Stimulated activated CD8-positive, alpha-beta memory T cell treated with anti-CD3 and anti-CD28 coated beads, Interleukin-4, amount 100 ng/mL, for 1 hour (primary cell): ENCODE data around the gene HMGCS1.
"Not testable (repeated sequence)": the region's sequence is repeated elsewhere in the genome, so short reads cannot be mapped to it uniquely, and the experiment has no call there.

Experiments
- DNase-seq, 2 donors: peaks; one replicate each; pipeline ENCODE4 v3.0.0-alpha.2; 2020; ENCODE audit warnings: low read depth in 2 of 2, low spot score in 1 of 2

HMGCS1 gene

DNA sequence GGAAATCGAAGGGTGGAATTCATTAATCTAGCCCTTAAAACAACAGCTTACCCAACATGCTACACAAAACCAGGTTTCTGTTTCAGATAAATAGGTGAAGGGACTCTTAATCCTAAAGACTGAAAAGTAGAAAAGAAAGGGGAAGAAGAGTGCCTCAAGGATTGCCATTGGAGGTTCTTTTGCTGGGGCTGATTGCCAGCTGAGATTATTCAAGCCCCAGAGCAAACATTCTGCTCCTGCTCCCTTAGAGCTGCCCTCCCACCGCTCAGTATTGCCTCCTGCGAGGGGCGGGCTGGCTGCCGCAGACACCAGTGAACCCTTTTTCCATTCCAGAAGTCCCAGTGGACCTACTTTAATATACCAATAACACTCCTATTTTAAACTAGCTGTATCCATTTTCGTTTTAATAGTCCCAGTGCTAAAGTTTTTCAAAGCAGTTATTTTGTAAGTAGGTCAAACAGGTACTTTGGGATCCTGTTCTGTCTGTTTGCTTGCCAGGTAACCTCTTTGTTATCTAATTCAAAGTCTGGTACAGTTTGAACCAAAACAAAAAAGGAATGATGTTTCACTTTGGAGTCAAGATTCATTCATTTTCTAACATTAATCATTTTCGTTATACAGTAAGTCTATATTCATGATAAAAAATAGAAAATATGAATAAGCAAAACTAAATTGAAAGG, 38.6 kb downstream of the HMGCS1 start:
- DNase-seq = no peak

DNA sequence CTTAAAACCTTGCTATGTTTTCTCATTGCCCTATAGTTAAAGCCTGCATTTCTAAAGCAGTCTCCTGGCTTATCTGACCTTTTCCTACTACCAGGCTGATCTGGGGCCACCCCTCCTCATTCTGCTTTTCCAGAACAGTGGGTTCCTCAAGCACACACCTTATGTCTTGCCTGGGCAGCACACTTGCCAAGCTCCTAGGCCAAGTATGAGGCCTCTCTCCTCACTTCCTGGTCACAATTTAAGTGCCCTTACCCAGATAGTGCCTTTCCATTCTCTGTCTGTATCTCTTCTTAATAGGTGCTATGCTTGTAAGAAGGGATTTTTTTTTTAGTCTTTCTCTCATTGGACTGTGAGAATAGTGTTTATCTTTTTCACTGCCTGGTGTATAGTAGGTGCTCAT, 39.7 kb downstream of the HMGCS1 start:
- no peak for DNase-seq

DNA sequence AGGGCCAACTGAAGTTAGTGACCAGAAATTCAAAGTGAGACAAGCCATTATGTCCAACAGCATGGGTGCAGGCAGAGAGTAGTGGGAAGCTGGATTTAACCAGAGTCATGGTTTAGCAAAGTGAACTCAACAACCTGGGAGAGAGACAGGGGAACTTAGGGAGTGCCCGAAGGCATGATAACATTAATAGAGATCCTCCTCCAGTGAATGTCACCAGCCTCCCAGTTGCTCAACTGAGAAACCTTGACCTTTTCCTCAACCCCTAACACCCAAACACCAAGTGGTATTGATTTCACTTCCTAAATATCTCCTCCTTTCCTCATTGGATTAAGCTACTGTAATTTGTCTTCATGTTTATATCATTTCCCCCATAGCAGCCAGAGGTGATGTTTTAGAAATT, 42.6 kb downstream of the HMGCS1 start:
- DNase-seq = no peak

DNA sequence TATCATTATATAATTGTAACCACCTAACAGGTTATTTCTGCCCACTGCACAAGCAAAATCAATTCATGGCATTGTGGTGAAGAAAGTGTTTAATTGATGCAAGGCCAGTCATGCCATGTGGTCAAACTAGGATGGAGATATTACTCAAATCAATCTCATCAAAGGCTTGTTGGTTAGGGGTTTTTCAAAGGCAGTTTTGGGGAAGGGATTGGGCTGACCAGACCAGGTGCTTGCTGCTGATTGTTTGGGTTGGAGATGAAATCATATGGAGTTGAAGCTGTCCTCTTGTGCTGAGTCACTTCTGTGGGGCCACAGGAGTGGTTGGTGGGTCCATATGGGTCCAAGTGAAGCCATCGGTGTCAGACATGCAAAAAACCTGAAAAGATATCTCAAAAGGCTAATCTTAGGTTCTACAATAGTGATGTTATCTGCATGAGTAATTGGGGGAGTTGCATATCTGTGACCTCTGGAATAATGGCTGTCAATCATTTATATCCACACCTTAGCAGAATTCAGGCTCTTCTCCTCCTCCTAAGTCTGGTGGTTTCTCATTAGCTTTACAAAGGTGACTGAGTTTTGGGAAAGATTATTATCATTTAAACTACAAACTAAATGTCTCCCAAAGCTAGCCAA, 44.9 kb downstream of the HMGCS1 start:
- no peak for DNase-seq

DNA sequence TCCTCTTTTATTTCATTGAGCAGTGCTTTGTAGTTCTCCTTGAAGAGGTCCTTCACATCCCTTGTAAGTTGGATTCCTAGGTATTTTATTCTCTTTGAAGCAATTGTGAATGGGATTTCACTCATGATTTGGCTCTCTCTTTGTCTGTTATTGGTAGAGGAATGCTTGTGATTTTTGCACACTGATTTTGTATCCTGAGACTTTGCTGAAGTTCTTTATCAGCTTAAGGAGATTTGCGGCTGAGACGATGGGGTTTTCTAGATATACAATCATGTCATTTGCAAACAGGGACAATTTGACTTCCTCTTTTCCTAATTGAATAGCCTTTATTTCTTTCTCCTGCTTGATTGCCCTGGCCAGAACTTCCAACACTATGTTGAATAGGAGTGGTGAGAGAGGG, 50.9 kb downstream of the HMGCS1 start:
- DNase-seq = not testable (repeated sequence)

DNA sequence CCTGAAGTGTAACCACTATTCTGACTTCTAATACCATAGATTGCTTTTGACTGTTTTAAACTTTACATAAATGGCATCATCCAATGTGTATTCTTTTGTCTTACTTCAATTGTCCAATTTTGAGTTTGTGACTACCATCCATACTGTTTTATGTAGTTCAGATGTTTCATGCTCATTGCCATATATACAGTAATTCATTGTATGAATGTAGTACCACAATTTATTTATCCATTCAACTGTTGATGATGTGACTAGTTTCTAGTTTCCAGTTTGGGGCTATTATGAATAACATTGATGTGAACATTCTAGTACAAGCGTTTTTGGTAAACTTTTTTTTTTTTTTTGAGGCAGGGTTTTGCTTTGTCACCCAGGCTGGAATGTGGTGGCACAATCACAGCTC, 55.1 kb downstream of the HMGCS1 start:
- no peak for DNase-seq

GRCh38 chr5:43256261-43256966, 56.8 kb downstream of the HMGCS1 start:
- no peak for DNase-seq

- DNase-seq = no peak
These were observed 57.5 kb downstream of the HMGCS1 start for GRCh38 chr5:43255704-43256103.

DNA sequence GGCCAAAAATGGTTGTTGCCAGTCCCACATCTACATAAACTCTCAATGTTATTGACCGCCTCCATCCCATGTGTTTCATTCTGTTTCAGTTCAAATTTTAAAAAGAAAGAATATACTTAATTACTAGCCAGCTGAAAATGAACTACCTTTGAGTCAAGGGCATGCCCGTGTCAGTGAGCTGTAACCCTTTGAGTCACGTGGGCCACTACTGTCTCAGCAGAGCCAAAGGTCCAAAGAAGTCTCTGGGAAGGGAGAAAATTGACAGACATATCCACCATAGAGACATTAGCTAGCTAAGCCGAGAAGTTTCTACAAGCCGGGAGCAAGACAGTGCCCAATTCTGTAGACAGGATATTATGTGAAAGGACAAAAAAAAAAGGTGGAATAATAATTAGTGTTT, 61.5 kb downstream of the HMGCS1 start:
- DNase-seq = no peak

- DNase-seq = no peak
These were observed 67.4 kb downstream of the HMGCS1 start for GRCh38 chr5:43245724-43246385.

DNA sequence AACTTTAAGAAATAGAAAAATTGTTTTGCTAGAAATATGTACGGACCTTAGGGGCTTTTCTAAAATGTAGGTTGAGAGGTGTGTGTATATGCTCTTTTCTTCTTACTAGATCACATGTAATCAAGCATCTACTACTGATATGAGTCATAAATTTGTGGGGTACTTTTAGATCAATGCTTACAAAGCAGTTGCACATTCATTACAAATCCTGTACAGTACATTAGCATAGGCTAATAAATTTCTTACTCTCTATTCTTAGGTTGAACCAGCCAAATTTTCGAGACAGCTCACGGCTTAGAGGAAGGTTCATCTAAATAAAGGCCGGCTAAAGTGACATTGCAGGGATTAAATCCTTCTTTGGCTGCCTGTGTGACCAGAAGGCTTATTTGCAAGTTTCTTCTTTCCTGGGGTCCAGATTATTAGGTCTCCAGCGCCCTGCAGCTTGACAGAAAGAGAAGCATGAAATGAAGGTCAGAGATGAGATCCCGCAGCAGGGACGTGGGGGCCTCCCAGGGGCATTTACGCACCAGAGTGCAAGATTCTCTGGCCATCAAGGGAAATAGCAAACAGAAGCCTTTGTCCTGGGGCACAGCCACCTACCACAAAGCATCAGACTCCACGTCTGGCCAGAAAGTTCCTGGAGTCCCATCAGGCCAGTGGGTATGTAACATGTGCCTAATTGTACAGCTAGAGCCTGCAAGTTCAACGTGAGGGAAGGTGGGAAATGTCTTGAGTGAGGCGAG, 68.2 kb downstream of the HMGCS1 start:
- DNase-seq = no peak

DNA sequence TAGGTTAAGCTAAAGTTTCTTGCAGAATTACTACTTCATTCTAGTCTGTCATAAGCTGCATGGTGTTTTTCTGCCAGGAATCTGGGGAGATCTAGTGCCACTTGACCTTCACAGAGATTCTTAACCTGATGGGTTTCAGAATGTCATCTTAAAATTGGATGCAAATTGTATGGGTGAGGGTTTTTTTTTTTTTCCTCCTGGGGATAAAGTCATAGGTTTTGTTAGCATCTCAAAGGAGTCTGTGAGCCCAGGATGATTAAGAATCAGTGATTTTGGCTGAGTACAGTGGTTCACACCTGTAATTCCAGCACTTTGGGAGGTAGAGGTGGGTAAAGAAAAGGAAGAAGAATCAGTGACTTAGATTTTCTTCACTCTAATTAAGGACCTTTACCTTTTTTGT, 69.9 kb downstream of the HMGCS1 start:
- no peak for DNase-seq

DNA sequence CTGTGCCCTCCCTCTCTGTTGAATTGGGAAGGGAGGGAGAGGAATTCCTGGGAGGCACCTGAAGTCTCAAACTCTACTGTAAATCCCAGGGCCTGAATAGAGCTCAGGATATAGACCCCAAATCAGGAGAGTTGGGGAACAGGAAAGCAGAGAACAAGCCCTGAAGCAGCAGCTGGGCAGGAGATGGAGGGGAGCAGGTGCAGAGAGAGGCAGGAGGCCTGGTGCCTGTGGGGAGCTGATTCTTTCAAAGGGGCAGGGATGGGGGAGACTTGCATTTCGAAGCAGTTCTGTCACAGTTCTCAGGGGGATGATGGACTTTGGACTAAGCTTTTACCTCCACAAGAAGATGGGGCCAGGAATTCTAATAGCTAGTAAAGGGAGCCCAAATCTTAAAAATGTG, 71.0 kb downstream of the HMGCS1 start:
- no peak for DNase-seq
